ENCODE data around the gene CABYR.
"Not testable (repeated sequence)": the region's sequence is repeated elsewhere in the genome, so short reads cannot be mapped to it uniquely, and the experiment has no call there.

Gene CABYR

GRCh38 chr18:24130494-24130893 is 8.4 kb upstream of the CABYR start:
- DNase-seq, result no peak

GRCh38 chr18:24136967-24137373 is 1.9 kb upstream of the CABYR start:
- peak; percentile 21 for DNase-seq

GRCh38 chr18:24138409-24138788 is 463 bp upstream of the CABYR start:
- no peak for DNase-seq

GRCh38 chr18:24140697-24141096 is 1.8 kb downstream of the CABYR start:
- no peak for DNase-seq

GRCh38 chr18:24142376-24142775 is 3.5 kb downstream of the CABYR start:
- no peak for DNase-seq

- not testable (repeated sequence) for DNase-seq
Measured at GRCh38 chr18:24149591-24149990, 10.7 kb downstream of the CABYR start.

GRCh38 chr18:24153397-24153796 is 14.5 kb downstream of the CABYR start:
- no peak for DNase-seq

- DNase-seq, result no peak
Measured at GRCh38 chr18:24157855-24158254, 19.0 kb downstream of the CABYR start.

- no peak for DNase-seq
Measured at GRCh38 chr18:24160086-24160485, 21.2 kb downstream of the CABYR start.

- no peak for DNase-seq
Measured at GRCh38 chr18:24161304-24161703, 22.4 kb downstream of the CABYR start.

GRCh38 chr18:24168496-24168895 is 29.6 kb downstream of the CABYR start:
- DNase-seq, result no peak

GRCh38 chr18:24170360-24170759 is 31.5 kb downstream of the CABYR start:
- DNase-seq, result no peak

- DNase-seq, result no peak
Measured at GRCh38 chr18:24173997-24174396, 35.1 kb downstream of the CABYR start.

GRCh38 chr18:24176727-24177416 is 38.0 kb downstream of the CABYR start:
- peak; percentile 28 for DNase-seq

GRCh38 chr18:24177499-24178133 is 38.8 kb downstream of the CABYR start:
- no peak for DNase-seq

- no peak for DNase-seq
Measured at GRCh38 chr18:24180048-24180447, 41.2 kb downstream of the CABYR start.

GRCh38 chr18:24181806-24182205 is 42.9 kb downstream of the CABYR start:
- DNase-seq, result no peak

- no peak for DNase-seq
Measured at GRCh38 chr18:24185805-24186204, 46.9 kb downstream of the CABYR start.

GRCh38 chr18:24187049-24187448 is 48.2 kb downstream of the CABYR start:
- no peak for DNase-seq

- DNase-seq, result no peak
Measured at GRCh38 chr18:24187689-24188088, 48.8 kb downstream of the CABYR start.

GRCh38 chr18:24188120-24188519 is 49.3 kb downstream of the CABYR start:
- DNase-seq, result no peak

- DNase-seq, result no peak
Measured at GRCh38 chr18:24189007-24189528, 50.2 kb downstream of the CABYR start.

GRCh38 chr18:24189664-24190346 is 50.9 kb downstream of the CABYR start:
- no peak for DNase-seq

- DNase-seq, result no peak
Measured at GRCh38 chr18:24190590-24190989, 51.7 kb downstream of the CABYR start.
